HEK293T (cell line): Measurements from ENCODE around the gene PHLPP1.

Experiments
- CTCF ChIA-PET: fragments of 350-600 bp; formaldehyde crosslinking; extraction: SDS; loops from one replicate; lab custom pipeline; 2021; ENCODE audit warnings: antibody characterized with exemption, inconsistent platforms; lab: Yijun Ruan, JAX
- POLR2A ChIA-PET: fragments of 350-600 bp; formaldehyde crosslinking; extraction: SDS; loops from one replicate; lab custom pipeline; 2020; ENCODE audit warnings: antibody characterized with exemption, inconsistent platforms; lab: Yijun Ruan, JAX
- DNase-seq: peaks from one replicate; pipeline ENCODE4 v3.0.0; 2012; ENCODE audit warnings: mixed read lengths; ENCODE audit errors: extremely low spot score
- ARNT ChIP-seq: fragments of 450-650 bp; IDR thresholded peaks from 2 replicates; pipeline ENCODE4 v1.6.1; 2017; ENCODE audit warnings: mild to moderate bottlenecking
- BHLHE40 ChIP-seq: fragments of 450-650 bp; IDR thresholded peaks from 2 replicates; pipeline ENCODE4 v1.6.1; 2016; ENCODE audit warnings: mild to moderate bottlenecking, moderate library complexity, borderline replicate concordance
- CTBP1 ChIP-seq: fragments of 450-650 bp; IDR thresholded peaks from 2 replicates; pipeline ENCODE4 v1.6.1; 2016; ENCODE audit warnings: borderline replicate concordance
- ELF4 ChIP-seq: fragments of 450-650 bp; IDR thresholded peaks from 2 replicates; pipeline ENCODE4 v1.6.1; 2017; ENCODE audit warnings: antibody characterized with exemption
- FOXA1 ChIP-seq: fragments of 450-650 bp; IDR thresholded peaks from 2 replicates; pipeline ENCODE4 v1.6.1; 2016; ENCODE audit warnings: mild to moderate bottlenecking
- FOXK2 ChIP-seq: fragments of 450-650 bp; IDR thresholded peaks from 2 replicates; pipeline ENCODE4 v1.6.1; 2016; ENCODE audit warnings: mild to moderate bottlenecking
- FOXM1 ChIP-seq: fragments of 450-650 bp; IDR thresholded peaks from 2 replicates; pipeline ENCODE4 v1.6.1; 2017; ENCODE audit warnings: mild to moderate bottlenecking, borderline replicate concordance
- HDGF ChIP-seq: fragments of 450-650 bp; IDR thresholded peaks from 2 replicates; pipeline ENCODE4 v1.6.1; 2017; ENCODE audit warnings: antibody characterized with exemption, borderline replicate concordance
- L3MBTL2 ChIP-seq: fragments of 450-650 bp; conservative IDR thresholded peaks from 2 replicates; pipeline ENCODE4 v1.6.1; 2016; ENCODE audit warnings: mild to moderate bottlenecking
- LEF1 ChIP-seq: fragments of 450-650 bp; IDR thresholded peaks from 2 replicates; pipeline ENCODE4 v1.6.1; 2017; ENCODE audit warnings: mild to moderate bottlenecking, borderline replicate concordance
- NFRKB ChIP-seq: fragments of 450-650 bp; IDR thresholded peaks from 2 replicates; pipeline ENCODE4 v1.6.1; 2016; ENCODE audit warnings: mild to moderate bottlenecking, moderate library complexity
- SP1 ChIP-seq: fragments of 450-650 bp; IDR thresholded peaks from 2 replicates; pipeline ENCODE4 v1.6.1; 2017
- SUZ12 ChIP-seq: fragments of 450-650 bp; IDR thresholded peaks from 2 replicates; pipeline ENCODE4 v1.6.1; 2016; ENCODE audit warnings: mild to moderate bottlenecking
- TARDBP ChIP-seq: fragments of 450-650 bp; IDR thresholded peaks from 2 replicates; pipeline ENCODE4 v1.6.1; 2016
- ZNF384 ChIP-seq: fragments of 450-650 bp; IDR thresholded peaks from 2 replicates; pipeline ENCODE4 v1.6.1; 2016
- TF ChIP-seq, protein P1 (sequence below): fragments of 450-650 bp; IDR thresholded peaks from 2 replicates; pipeline ENCODE4 v1.6.1; 2016

Gene PHLPP1

DNA sequence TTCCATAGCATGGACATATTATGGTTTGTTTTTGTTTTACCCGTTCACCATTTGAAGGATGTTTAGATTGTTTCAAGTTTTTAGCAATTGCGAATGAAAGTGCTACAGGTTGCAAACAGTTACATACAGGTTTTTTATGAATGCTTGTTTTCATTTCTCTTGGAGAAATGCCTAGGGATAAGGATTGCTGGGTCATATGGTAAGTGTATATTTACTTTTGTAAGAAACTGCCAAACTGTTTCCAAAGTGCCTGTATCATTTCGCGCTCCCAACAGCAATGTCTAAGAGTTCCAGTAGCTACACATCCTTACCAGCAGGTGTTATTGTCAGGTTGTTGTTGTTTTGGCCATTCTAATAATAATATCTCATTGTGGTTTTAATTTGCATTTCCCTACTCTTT is 251.7 kb downstream of the PHLPP1 start:
- POLR2A ChIA-PET, result no interaction called here
- DNase-seq, result no peak
- CTCF ChIA-PET, result no interaction called here
- TF ChIP-seq SP1 (no peak), ZNF384 (no peak), SUZ12 (no peak), NFRKB (no peak), FOXK2 (no peak), LEF1 (no peak), ARNT (no peak)

DNA sequence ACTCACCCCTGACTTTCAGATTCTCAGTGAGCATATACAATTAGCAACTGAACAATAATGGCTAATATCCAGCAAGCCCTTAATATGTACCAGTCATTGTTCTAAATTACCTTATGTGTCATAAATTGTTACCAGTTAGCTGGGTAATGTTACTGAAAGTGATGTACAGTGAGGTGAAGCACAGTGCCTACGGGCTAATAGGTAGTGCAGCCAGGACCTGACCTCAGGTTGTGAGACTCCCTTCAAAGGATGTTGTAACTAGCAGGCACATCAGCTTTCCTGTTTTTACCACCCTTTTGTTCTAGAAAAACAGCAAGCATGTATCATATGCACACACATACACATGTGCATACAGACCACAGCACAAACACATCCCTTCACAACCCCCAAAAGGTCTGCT is 258.3 kb downstream of the PHLPP1 start:
- no peak for TF ChIP-seq FOXK2
- no peak for TF ChIP-seq SP1
- TF ChIP-seq FOXA1, result no peak
- TF ChIP-seq BHLHE40, result no peak
- TF ChIP-seq SUZ12, result no peak
- TF ChIP-seq ELF4, result no peak
- TF ChIP-seq HDGF, result no peak
- TF ChIP-seq, protein P1, sequence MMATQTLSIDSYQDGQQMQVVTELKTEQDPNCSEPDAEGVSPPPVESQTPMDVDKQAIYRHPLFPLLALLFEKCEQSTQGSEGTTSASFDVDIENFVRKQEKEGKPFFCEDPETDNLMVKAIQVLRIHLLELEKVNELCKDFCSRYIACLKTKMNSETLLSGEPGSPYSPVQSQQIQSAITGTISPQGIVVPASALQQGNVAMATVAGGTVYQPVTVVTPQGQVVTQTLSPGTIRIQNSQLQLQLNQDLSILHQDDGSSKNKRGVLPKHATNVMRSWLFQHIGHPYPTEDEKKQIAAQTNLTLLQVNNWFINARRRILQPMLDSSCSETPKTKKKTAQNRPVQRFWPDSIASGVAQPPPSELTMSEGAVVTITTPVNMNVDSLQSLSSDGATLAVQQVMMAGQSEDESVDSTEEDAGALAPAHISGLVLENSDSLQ, result no peak
- TF ChIP-seq ARNT, result no peak
- no peak for TF ChIP-seq NFRKB
- no peak for TF ChIP-seq ZNF384
- TF ChIP-seq CTBP1, result no peak
- TF ChIP-seq TARDBP, result no peak
- TF ChIP-seq L3MBTL2, result no peak
- CTCF ChIA-PET, result interaction anchor here (0.9 kb wide), 1 partner anchor 9 kb away, joined by 3 read pairs; no protein-coding TSS in a partner anchor
- POLR2A ChIA-PET, result no interaction called here
- DNase-seq, result no peak

DNA sequence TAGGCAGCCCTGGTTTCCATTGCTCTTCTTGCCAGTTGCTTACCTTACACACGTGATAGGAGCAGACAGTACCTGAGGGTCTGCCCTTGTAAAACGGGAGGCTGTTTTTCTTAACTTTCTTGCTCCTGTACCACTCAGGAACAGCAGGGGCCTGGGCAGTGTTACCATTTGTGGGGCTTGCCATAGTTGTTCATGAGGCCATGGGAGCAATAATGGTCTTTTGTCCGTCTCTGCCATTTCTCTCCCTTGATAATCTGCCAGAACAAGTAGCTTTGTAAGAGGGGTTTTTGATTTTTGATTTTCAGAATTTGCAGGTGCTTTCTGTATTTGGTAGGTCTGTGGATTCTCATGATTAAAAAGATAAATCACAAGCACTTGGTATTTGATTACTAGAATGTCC is 259.0 kb downstream of the PHLPP1 start:
- TF ChIP-seq FOXM1 (no peak), ARNT (no peak), CTBP1 (no peak), TARDBP (no peak)
- ChIA-PET POLR2A (no interaction called here), CTCF (no interaction called here)
- DNase-seq, result no peak

DNA sequence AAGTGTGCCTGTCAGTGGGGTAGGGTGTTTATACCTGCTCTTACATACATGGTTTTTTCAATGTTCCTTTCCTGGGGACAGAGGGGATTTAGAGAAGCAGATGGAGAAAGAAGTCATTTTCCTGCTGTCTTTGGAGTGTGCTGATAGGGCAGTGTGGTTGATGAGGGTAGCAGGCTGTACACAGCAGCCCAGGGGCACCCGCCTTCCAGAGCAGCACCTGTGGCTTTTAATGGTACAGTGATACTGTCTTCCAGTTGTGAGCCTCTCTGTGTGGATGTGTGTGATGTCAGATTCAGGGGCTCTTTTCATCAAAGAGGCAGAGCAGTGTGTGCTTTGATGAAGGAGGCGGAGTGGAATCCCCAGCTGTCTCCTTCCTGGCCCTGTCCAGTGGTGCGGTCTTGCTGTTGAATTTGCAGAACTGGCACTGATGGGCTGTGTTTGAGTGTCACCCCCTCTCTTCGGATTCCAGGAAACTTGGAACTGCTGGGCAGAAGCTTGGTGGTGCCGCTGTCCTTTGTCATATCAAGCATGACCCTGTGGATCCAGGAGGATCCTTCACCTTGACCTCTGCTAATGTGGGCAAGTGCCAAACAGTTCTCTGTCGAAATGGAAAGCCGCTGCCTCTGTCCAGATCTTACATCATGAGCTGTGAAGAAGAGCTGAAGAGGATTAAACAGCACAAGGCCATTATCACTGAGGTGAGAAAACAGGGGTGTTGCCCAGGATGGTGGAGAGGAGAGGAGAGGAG is 259.8 kb downstream of the PHLPP1 start:
- TF ChIP-seq SUZ12 (no peak), HDGF (no peak), CTBP1 (no peak), ZNF384 (no peak), FOXM1 (no peak), TARDBP (no peak)
- ChIA-PET POLR2A (no interaction called here), CTCF (no interaction called here)
- no peak for DNase-seq

DNA sequence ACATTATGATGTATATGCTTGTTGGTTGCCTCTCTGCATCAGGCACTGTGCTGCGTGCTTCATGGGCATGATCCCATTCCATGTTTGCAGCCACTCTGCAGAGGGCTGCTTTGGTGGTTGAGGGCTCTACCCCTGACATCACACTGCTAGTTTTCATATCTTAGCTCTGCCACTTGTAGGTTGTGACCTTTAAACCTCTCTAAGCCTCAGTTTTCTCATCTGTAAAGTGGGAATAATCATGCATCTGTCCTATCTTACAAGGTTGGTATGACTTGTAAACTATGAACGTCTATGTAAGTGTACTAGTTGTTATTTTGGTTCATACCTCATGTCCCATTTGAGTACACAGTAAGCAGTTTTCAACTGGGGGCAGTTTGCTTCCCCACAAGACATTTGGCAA is 260.4 kb downstream of the PHLPP1 start:
- POLR2A ChIA-PET, result no interaction called here
- CTCF ChIA-PET, result no interaction called here
- no peak for TF ChIP-seq BHLHE40
- no peak for TF ChIP-seq ELF4
- no peak for TF ChIP-seq SP1
- TF ChIP-seq ARNT, result no peak
- no peak for TF ChIP-seq SUZ12
- no peak for TF ChIP-seq ZNF384
- TF ChIP-seq, protein P1, result no peak
- TF ChIP-seq HDGF, result no peak
- TF ChIP-seq L3MBTL2, result no peak
- TF ChIP-seq FOXK2, result no peak
- TF ChIP-seq FOXM1, result no peak
- no peak for DNase-seq

DNA sequence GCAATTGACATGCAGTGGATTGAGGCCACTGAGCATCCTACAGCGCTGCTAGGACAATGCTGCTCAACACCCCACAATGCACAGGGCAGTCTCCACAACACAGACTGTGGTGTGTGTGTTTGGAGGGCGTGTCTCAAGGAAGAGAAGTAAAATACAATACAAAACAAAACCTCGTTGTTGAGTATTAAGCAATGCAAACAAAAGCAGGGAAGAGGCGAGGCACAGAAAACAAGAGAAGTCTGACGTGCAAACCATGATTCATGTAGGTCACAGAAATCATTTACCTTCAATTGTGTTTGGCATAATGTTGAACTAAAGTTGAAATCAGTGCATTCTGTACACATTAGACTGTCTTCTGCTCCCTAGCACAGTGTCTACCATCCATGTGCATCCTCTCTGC is 260.9 kb downstream of the PHLPP1 start:
- ChIA-PET POLR2A (no interaction called here), CTCF (no interaction called here)
- DNase-seq, result no peak
- TF ChIP-seq LEF1 (no peak), SUZ12 (no peak), FOXA1 (no peak), ELF4 (no peak), HDGF (no peak), CTBP1 (no peak), BHLHE40 (no peak), ZNF384 (no peak), FOXK2 (no peak), TARDBP (no peak), L3MBTL2 (no peak), NFRKB (no peak), SP1 (no peak), ARNT (no peak), FOXM1 (no peak)
- TF ChIP-seq, protein P1, result no peak
